HepG2 (cell line): Measurements from ENCODE around the gene MYBL2. TPM values are rescaled to one million over a fixed set of nuclear protein-coding genes. Genes with fewer than 3 reads are reported as not detected.
A peak's percentile ranks its signal among the peaks of the same experiment; 100 is the strongest.

Experiments
- ATAC-seq: fragments of 200-7000 bp; cut with Tn5 transposase; 3 replicates; pipeline ENCODE4 v1.9.1; 2020; ENCODE audit warnings: mild to moderate bottlenecking, moderate library complexity
- BruUV-seq: library from RNA; stranded (reverse); fragments of 400-500 nt; replicated peaks from 2 replicates; lab custom pipeline; 2021; lab: Mats Ljungman, UMichigan
- CTCF ChIA-PET: fragments of 300-600 bp; formaldehyde crosslinking; extraction: SDS; loops from one replicate; lab custom pipeline; 2021; ENCODE audit warnings: low total read pairs, inconsistent platforms, low intra/inter-chr PET ratio; lab: Yijun Ruan, JAX
- POLR2A ChIA-PET: fragments of 350-600 bp; sonication (Branson Sonifier 250); formaldehyde crosslinking; loops from one replicate; lab custom pipeline; 2020; ENCODE audit warnings: antibody characterized with exemption, inconsistent platforms; lab: Yijun Ruan, JAX
- DNase-seq: peaks from one replicate; pipeline ENCODE4 v3.0.0-alpha.2; 2015; ENCODE audit warnings: low spot score
- FAIRE-seq: peaks from 3 replicates; lab custom pipeline; 2011; peaks lifted over from hg19 to GRCh38; lab: Jason Lieb, UNC
- H2AFZ ChIP-seq: one replicate; pipeline ENCODE4 v1.6.1; 2011; ENCODE audit warnings: low read length, inconsistent platforms
- H3K27ac ChIP-seq: fragments of 300-600 bp; 3 replicates; pipeline ENCODE4 v1.8.0; 2011; ENCODE audit warnings: mixed run types, mild to moderate bottlenecking, mixed read lengths, low read length, inconsistent platforms; ENCODE audit not compliant: insufficient read depth; ENCODE audit errors: extremely low read length
- H3K27me3 ChIP-seq, 2 experiments: fragments of 200-600 bp in 1 of 2; 2 replicates in 1 of 2; 3 replicates in 1 of 2; pipeline versions ENCODE4 v1.6.0 to v1.8.0; 2011; ENCODE audit warnings: low read length in 2 of 2, mild to moderate bottlenecking in 2 of 2, moderate library complexity in 2 of 2, inconsistent platforms in 1 of 2; ENCODE audit not compliant: insufficient read depth in 2 of 2, control insufficient read depth in 1 of 2
- H3K36me3 ChIP-seq, 2 experiments: fragments of 200-600 bp in 1 of 2; replicated peaks in 1 of 2; 2 replicates in 1 of 2; 3 replicates in 1 of 2; pipeline versions ENCODE4 v1.5.1 to v1.8.0; 2011; ENCODE audit warnings: low read length in 2 of 2, inconsistent platforms in 1 of 2; ENCODE audit not compliant: insufficient read depth in 2 of 2, control insufficient read depth in 1 of 2
- H3K4me1 ChIP-seq: 2 replicates; pipeline ENCODE4 v1.5.1; 2012; ENCODE audit warnings: low read length, inconsistent platforms; ENCODE audit not compliant: insufficient read depth
- H3K4me2 ChIP-seq: 2 replicates; pipeline ENCODE4 v1.6.0; 2011; ENCODE audit warnings: low read depth, low read length, inconsistent platforms
- H3K4me3 ChIP-seq, 3 experiments: fragments of 200-600 bp in 1 of 3; sonication (generic), shearing (Covaris generic) in 1 of 3; replicated peaks in 1 of 3; 2 replicates each; pipeline ENCODE4 v1.5.1; 2011 to 2016; ENCODE audit warnings: low read length in 3 of 3, inconsistent platforms in 2 of 3, low read depth in 2 of 3, mild to moderate bottlenecking in 2 of 3, control low read depth in 1 of 3, mixed read lengths in 1 of 3; ENCODE audit not compliant: insufficient read depth in 1 of 3
- H3K79me2 ChIP-seq: one replicate; pipeline ENCODE4 v1.6.1; 2011; ENCODE audit warnings: low read length, inconsistent platforms; ENCODE audit not compliant: insufficient read depth
- H3K9ac ChIP-seq: 2 replicates; pipeline ENCODE4 v1.6.0; 2011; ENCODE audit warnings: mild to moderate bottlenecking, low read depth, low read length, inconsistent platforms; ENCODE audit not compliant: insufficient read depth
- H3K9me3 ChIP-seq: 2 replicates; pipeline ENCODE4 v1.5.1; 2012; ENCODE audit warnings: mild to moderate bottlenecking, low read length
- H4K20me1 ChIP-seq: 2 replicates; pipeline ENCODE4 v1.6.0; 2011; ENCODE audit warnings: inconsistent platforms, mild to moderate bottlenecking, low read length, moderate library complexity; ENCODE audit not compliant: insufficient read depth
- CEBPZ ChIP-seq: IDR thresholded peaks from 2 replicates; pipeline ENCODE4 v1.6.1; 2012; ENCODE audit warnings: low read length, improper control_type of control experiment
- KAT2B ChIP-seq: fragments of 150-350 bp; IDR thresholded peaks from 2 replicates; pipeline ENCODE4 v1.6.1; 2014; ENCODE audit warnings: low read depth, low read length, borderline replicate concordance
- MTA1 ChIP-seq: sonication (generic); formaldehyde crosslinking; IDR thresholded peaks from 2 replicates; pipeline ENCODE4 v1.4.0; 2020; ENCODE audit warnings: missing genetic modification reagents, mild to moderate bottlenecking, borderline replicate concordance
- MTF1 ChIP-seq: sonication (generic); formaldehyde crosslinking; IDR thresholded peaks from 2 replicates; pipeline ENCODE4 v1.5.0; 2020; ENCODE audit warnings: missing genetic modification reagents
- NFE2L2 ChIP-seq: fragments of 150-350 bp; IDR thresholded peaks from 2 replicates; pipeline ENCODE4 v1.6.1; 2014; ENCODE audit warnings: low read length
- SRY ChIP-seq: sonication (generic); formaldehyde crosslinking; IDR thresholded peaks from 2 replicates; pipeline ENCODE4 v1.8.0; 2022; ENCODE audit warnings: mild to moderate bottlenecking, missing genetic modification reagents
- ZBTB39 ChIP-seq: sonication (generic); formaldehyde crosslinking; IDR thresholded peaks from 2 replicates; pipeline ENCODE4 v1.5.0; 2020; ENCODE audit warnings: missing genetic modification reagents
- ZNF644 ChIP-seq: IDR thresholded peaks from 2 replicates; pipeline ENCODE4 v1.6.1; 2016; ENCODE audit warnings: low read depth
- WGBS: methylation state at CpG from one replicate; pipeline ENCODE4 v1.1.6; 2017; ENCODE audit warnings: low lambda C conversion rate; 5-methylcytosine and 5-hydroxymethylcytosine counted together
- in situ Hi-C: cut with HindIII; loops from 2 replicates; pipeline ENCODE4 v1.10.0; 2017; ENCODE audit warnings: low pct_unique_long_range_greater_than_20kb; ENCODE audit not compliant: extremely low pct_ligation_motif_present
- intact Hi-C: fragments of 100-400 bp; cut with micrococcal nuclease; formaldehyde crosslinking; loops from one replicate; pipeline ENCODE4 v1.10.0; 2022; ENCODE audit not compliant: unreplicated experiment
- polyA plus RNA-seq, 8 experiments: library from polyadenylated mRNA; depleted of rRNA in 3 of 8; stranded (reverse) in 7 of 8; unstranded in 1 of 8; fragments of >200 nt; fragmentation: Illumina TruSeq in 4 of 8; extraction: Trizol in 4 of 8; gene quantifications; 2 replicates each; pipeline versions ENCODE4 v1.2.1 to v1.2.3, GENCODE V29; 2011 to 2016; ENCODE audit warnings: low read depth in 4 of 8, missing spikeins in 1 of 8, mixed read lengths in 1 of 8; ENCODE audit not compliant: insufficient read depth in 1 of 8
- total RNA-seq, 5 experiments: library from RNA; depleted of rRNA; stranded (reverse); fragments of >200 nt; fragmentation: Illumina TruSeq; extraction: Trizol; gene quantifications; 2 replicates each; pipeline ENCODE4 v1.2.3, GENCODE V29; 2016; ENCODE audit warnings: low read depth in 1 of 5

Gene MYBL2
- total and polyA plus RNA-seq, 2 of the 13 experiments (the other 11 are each of a cell fraction or from before 2014, with no cell fraction given), result 11.9 to 66.2 TPM

- peaks cover 5 to 55% of the 10 kb centered on the region in 2 experiments; a peak in 4 of 5 replicates for H3K27me3 ChIP-seq
- H3K9me3 ChIP-seq, result no peaks in the 10 kb centered on the region
- intact Hi-C loops, result loop anchor here (5.0 kb wide), 1 partner anchor 299 kb away; no protein-coding TSS in a partner anchor
- no peaks in the 10 kb centered on the region for H3K36me3 ChIP-seq
- POLR2A ChIA-PET, result no interaction called here
- H3K4me3 ChIP-seq, result no peak overlapping the region
- no peak overlapping the region for H3K9ac ChIP-seq
- H3K4me2 ChIP-seq, result no peak overlapping the region
- H4K20me1 ChIP-seq, result no peaks in the 10 kb centered on the region
- H3K27ac ChIP-seq, result no peak overlapping the region
- no peak for DNase-seq
- FAIRE-seq, result no peak
- no peak overlapping the region for H2AFZ ChIP-seq
- no peak for TF ChIP-seq MTA1 (CRISPR knock-in tag)
- no peak for TF ChIP-seq MTF1
- TF ChIP-seq ZBTB39 (CRISPR knock-in tag), result no peak
- TF ChIP-seq CEBPZ, result no peak
- 0 out of 2 replicates have a peak, but pooled peaks have one; percentile 7 for TF ChIP-seq NFE2L2
- TF ChIP-seq SRY, result no peak
- TF ChIP-seq ZNF644 (CRISPR knock-in tag), result no peak
- TF ChIP-seq KAT2B, result no peak
- TF ChIP-seq, all 625 proteins: peak for 1
- WGBS, result 11% methylated on average over 12 of the region's 12 CpGs
- Histone ChIP-seq H3K4me1 (no peaks in the 10 kb centered on the region), H3K79me2 (no peaks in the 10 kb centered on the region)
- no peak for ATAC-seq
- no TSS peak for BruUV-seq
- in situ Hi-C loops, result no loop called here
- CTCF ChIA-PET, result no interaction called here
Measured at GRCh38 chr20:43746344-43747137, 79.6 kb downstream of the MYBL2 start.
